Measurements from ENCODE around the gene PRKN. TPM values are rescaled to one million over a fixed set of nuclear protein-coding genes. Genes with fewer than 3 reads are reported as not detected.

Gene PRKN
- total RNA-seq, 1 experiment from 2014 or later: 2.0 TPM

GRCh38 chr6:162125659-162126058 lies 601.9 kb downstream of the PRKN start:
- Histone ChIP-seq H4K91ac (ENCODE audit: insufficient read length, low read depth, low read length) (no peak overlapping the region), H4K5ac (ENCODE audit: insufficient read length, low read depth, low read length) (no peak overlapping the region), H3K18ac (ENCODE audit: insufficient read length, low read depth, low read length) (no peak overlapping the region), H3K9ac (ENCODE audit: extremely low read depth, insufficient read length, low read length) (no peak overlapping the region), H2BK15ac (ENCODE audit: low read depth, low read length) (no peak overlapping the region), H3K4me2 (ENCODE audit: insufficient read depth, insufficient read length, low read length) (no peak overlapping the region), H2AFZ (ENCODE audit: low read length) (no peak overlapping the region), H3K23me2 (ENCODE audit: insufficient read length, low read depth, low read length, poor library complexity, severe bottlenecking) (no peaks in the 10 kb centered on the region), H3K4me1 (ENCODE audit: insufficient read depth, low read length) (no peaks in the 10 kb centered on the region), H3K79me1 (ENCODE audit: insufficient read depth, low read depth, low read length, poor library complexity, severe bottlenecking) (no peaks in the 10 kb centered on the region), H3T11ph (ENCODE audit: low read length) (no peak overlapping the region), H3K27ac (ENCODE audit: insufficient read length, low read depth, low read length) (no peak overlapping the region), H3K23ac (ENCODE audit: insufficient read length, low read depth, low read length) (no peak overlapping the region), H2AK5ac (ENCODE audit: insufficient read length, low read length) (no peak overlapping the region), H2BK120ac (ENCODE audit: low read depth, low read length, poor library complexity, severe bottlenecking) (no peak overlapping the region), H3K4ac (ENCODE audit: low read depth, low read length) (no peak overlapping the region), H2BK12ac (ENCODE audit: insufficient read length, low read depth, low read length) (no peak overlapping the region), H3K14ac (ENCODE audit: insufficient read depth, low read length) (no peak overlapping the region), H3K9me3 (ENCODE audit: control insufficient read depth, low read depth, low read length) (no peaks in the 10 kb centered on the region), H4K8ac (replicated peaks; ENCODE audit: insufficient read length, low read depth, low read length) (no peak overlapping the region), H3K79me2 (ENCODE audit: insufficient read depth, low read length) (no peaks in the 10 kb centered on the region), H3K56ac (ENCODE audit: insufficient read length, low read depth, low read length) (no peak overlapping the region), H2BK20ac (ENCODE audit: low read depth, low read length, poor library complexity, severe bottlenecking) (no peak overlapping the region), H3K27me3 (ENCODE audit: insufficient read depth, low read length) (no peaks in the 10 kb centered on the region), H4K20me1 (ENCODE audit: control insufficient read depth, insufficient read depth, insufficient read length) (no peaks in the 10 kb centered on the region), H2BK5ac (ENCODE audit: insufficient read length, low read length) (no peak overlapping the region)
- Mint-ChIP-seq H3K27me3 (ENCODE audit: low read depth) (no peaks in the 10 kb centered on the region), H3K9me3 (no peaks in the 10 kb centered on the region), H3K27ac (no peak overlapping the region), H3K4me3 (no peak overlapping the region), H3K4me1 (peaks cover 6% of the 10 kb centered on the region in 2 experiments), H3K36me3 (ENCODE audit: insufficient read depth in 1 of 3, low read depth in 3 of 3) (no peaks in the 10 kb centered on the region)
- TF ChIP-seq CTCF (conservative IDR thresholded peaks at IDR 0.05): no peak
- WGBS (ENCODE audit: extremely low coverage, insufficient read length, low lambda C conversion rate): no CpG with 5 or more reads among the region's 5 CpGs
- DNase-seq: no peak
